Fibroblast of villous mesenchyme (primary cell): ENCODE data around the gene SUSD2. TPM values are rescaled to one million over a fixed set of nuclear protein-coding genes. Genes with fewer than 3 reads are reported as not detected.

Source experiments
- DNase-seq: peaks from one replicate; pipeline ENCODE4 v3.0.0-alpha.2; 2010; ENCODE audit warnings: low read depth
- H3K4me3 ChIP-seq: 2 replicates; pipeline ENCODE4 v1.5.1; 2011; ENCODE audit warnings: low read depth, mild to moderate bottlenecking, low read length
- CTCF ChIP-seq: IDR thresholded peaks from 2 replicates; pipeline ENCODE4 v1.5.1; 2012; ENCODE audit warnings: low read depth, mild to moderate bottlenecking, low read length; ENCODE audit not compliant: insufficient read depth
- total RNA-seq: library from RNA; depleted of rRNA; stranded (reverse); fragments of >200 nt; gene quantifications from 2 replicates; pipeline ENCODE4 v1.2.3, GENCODE V29; 2012

Gene SUSD2
- total RNA-seq, 1 donor = 1.3 TPM

DNA sequence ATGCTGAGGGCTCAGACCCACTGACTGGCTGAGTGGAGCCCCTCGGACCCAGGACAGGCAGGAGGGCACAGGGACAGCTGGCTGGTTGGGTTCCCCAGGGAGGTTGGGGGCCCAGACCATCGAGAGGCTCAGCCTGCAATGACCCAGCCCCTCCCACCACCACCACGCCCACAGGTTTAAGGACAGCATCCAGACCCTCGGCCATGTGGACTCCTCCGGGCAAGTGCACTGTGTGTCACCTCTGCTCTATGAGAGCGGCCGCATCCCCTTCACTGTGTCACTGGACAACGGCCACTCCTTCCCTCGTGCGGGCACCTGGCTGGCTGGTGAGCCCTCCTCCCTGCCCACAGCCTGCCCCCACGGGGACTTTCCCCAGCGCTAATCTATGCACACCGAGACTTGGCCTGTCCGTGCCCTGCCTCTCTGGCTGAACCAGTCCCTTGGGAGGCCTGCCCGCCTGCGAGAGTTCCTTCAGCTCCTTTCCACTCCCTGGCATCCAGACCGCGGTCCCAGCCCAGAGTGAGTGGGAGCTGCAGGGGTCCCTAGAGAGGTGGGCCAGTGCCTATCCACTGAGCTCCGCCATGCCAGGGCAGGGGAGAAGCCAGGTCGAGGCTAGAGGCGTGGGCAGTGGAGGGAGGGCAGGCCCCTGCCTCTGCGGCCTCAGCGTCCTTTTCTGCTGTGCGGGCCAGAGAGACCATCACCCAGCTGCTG, 2.2 kb downstream of the SUSD2 start:
- no peak overlapping the region for H3K4me3 ChIP-seq
- TF ChIP-seq CTCF = no peak
- DNase-seq = no peak

- DNase-seq = no peak
- no peak overlapping the region for H3K4me3 ChIP-seq
- TF ChIP-seq CTCF = no peak
Observed at GRCh38 chr22:24184057-24184798, 2.9 kb downstream of the SUSD2 start.

DNA sequence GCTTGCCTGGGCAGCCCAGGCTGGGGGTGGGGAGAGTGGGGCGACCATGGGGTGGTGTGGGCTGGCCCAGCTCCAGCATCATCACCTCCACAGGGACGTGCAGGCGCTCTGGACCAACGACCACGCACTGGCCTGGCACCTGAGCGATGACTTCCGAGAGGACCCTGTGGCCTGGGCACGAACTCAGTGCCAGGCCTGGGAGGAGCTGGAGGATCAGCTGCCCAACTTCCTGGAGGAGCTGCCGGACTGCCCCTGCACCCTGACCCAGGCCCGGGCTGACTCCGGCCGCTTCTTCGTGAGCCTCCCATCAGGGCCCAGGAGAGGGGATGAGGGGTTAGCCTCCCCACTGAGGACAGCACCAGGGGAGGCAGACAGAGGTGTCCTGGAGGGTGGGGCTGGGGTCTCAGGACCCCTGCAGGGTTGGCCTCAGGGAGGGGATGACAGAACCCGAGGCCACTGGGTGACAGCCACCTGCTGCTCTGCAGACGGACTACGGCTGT, 3.8 kb downstream of the SUSD2 start:
- TF ChIP-seq CTCF = no peak
- no peak for DNase-seq

GRCh38 chr22:24185501-24186351, 4.4 kb downstream of the SUSD2 start:
- no peak overlapping the region for H3K4me3 ChIP-seq
- TF ChIP-seq CTCF = no peak

More for the DNA sequence above, 3.8 kb downstream of the SUSD2 start:
- H3K4me3 ChIP-seq = no peak overlapping the region

DNA sequence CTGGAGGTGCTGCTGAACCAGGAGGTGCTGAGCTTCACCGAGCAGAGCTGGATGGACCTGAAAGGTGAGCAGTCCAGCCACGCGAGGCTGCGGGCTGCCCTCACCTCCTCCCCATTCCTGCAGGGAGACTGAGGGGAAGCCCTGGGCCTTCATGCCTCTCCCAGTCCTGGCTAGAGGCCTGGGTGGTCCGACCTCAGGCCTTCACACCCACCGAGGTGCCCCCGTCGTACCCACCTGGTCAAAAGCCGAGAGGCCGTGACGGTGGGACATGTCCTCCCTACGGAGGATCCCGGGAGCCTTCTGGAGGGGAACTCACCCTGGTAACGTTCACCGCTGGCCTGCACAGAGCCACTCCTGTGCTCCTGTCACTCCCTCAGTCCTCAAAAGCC, 5.1 kb downstream of the SUSD2 start:
- no peak for DNase-seq
- TF ChIP-seq CTCF = no peak
- H3K4me3 ChIP-seq = no peak overlapping the region

More at GRCh38 chr22:24185501-24186351, 4.4 kb downstream of the SUSD2 start:
- DNase-seq = no peak

GRCh38 chr22:24186892-24187670, 5.8 kb downstream of the SUSD2 start:
- H3K4me3 ChIP-seq = no peak overlapping the region
- no peak for TF ChIP-seq CTCF
- DNase-seq = no peak
